Psoas muscle (tissue), 8 donors: ENCODE data around the gene FOXJ3. TPM values are rescaled to one million over a fixed set of nuclear protein-coding genes. Genes with fewer than 3 reads are reported as not detected.

Experiments
- ATAC-seq, 4 donors: fragments of 200-7000 bp; cut with Tn5 transposase; one replicate each; pipeline ENCODE4 v1.9.1; 2020; ENCODE audit warnings: moderate library complexity in 3 of 4, mild to moderate bottlenecking in 2 of 4
- DNase-seq, 2 donors: peaks; one replicate each; pipeline ENCODE4 v3.0.0-alpha.2; 2020
- H3K27ac ChIP-seq: fragments of 200-600 bp; one replicate; pipeline ENCODE4 v1.8.0; 2022
- H3K27me3 ChIP-seq, 3 donors: fragments of 200-600 bp in 1 of 3; one replicate each; pipeline versions ENCODE4 v1.6.1 to v1.8.0; 2013 to 2022; ENCODE audit warnings: low read length in 2 of 3, mild to moderate bottlenecking in 2 of 3, moderate library complexity in 1 of 3; ENCODE audit not compliant: insufficient read depth in 3 of 3
- H3K36me3 ChIP-seq, 2 donors: fragments of 200-600 bp in 1 of 2; one replicate each; pipeline versions ENCODE4 v1.6.1 to v1.8.0; 2013 to 2022; ENCODE audit warnings: low read depth in 1 of 2, mild to moderate bottlenecking in 1 of 2, moderate library complexity in 1 of 2; ENCODE audit not compliant: insufficient read depth in 1 of 2
- H3K4me1 ChIP-seq: fragments of 200-600 bp; one replicate; pipeline ENCODE4 v1.8.0; 2022
- H3K4me3 ChIP-seq: fragments of 200-600 bp; one replicate; pipeline ENCODE4 v1.8.0; 2022; ENCODE audit warnings: mild to moderate bottlenecking
- H3K9me3 ChIP-seq: fragments of 200-600 bp; one replicate; pipeline ENCODE4 v1.8.0; 2022
- WGBS, 3 donors: extraction: QIAGEN DNeasy Blood & Tissue Kit; methylation state at CpG; one replicate each; pipeline versions ENCODE4 v1.1.6 to v1.1.7; 2013; 5-methylcytosine and 5-hydroxymethylcytosine counted together
- intact Hi-C, 2 donors: fragments of 100-400 bp; cut with DNase I; formaldehyde crosslinking; loops; one replicate each; pipeline versions ENCODE4 v1.11.0 to v1.14.2; 2022
- long read RNA-seq, 2 donors: library from polyadenylated mRNA; unstranded; transcript quantifications; one replicate each; pipeline ENCODE4 v2.0.0, GENCODE V29; 2021
- polyA plus RNA-seq, 3 donors: library from polyadenylated mRNA; stranded (reverse); fragments of 200-250 nt; gene quantifications; one replicate each; pipeline ENCODE4 v1.2.3, GENCODE V29; 2013
- total RNA-seq, 4 donors: library from RNA; stranded (reverse); fragmentation: NEBNext Ultra II Directional in 2 of 4; extraction: Animal tissue kit (Norgen Biotek cat#: 25700) in 2 of 4; gene quantifications; one replicate each; pipeline versions ENCODE4 v1.2.1 to v1.2.4, GENCODE V29; 2021 to 2023
- TF ChIP-seq, protein P1 (sequence below): fragments of 200-600 bp; IDR thresholded peaks from one replicate; pipeline ENCODE4 v1.8.0; 2022; ENCODE audit warnings: antibody characterized with exemption
- donor health status: healthy with polysubstance abuse.
- donor health status: DM: no; HTN: no; CAD: no; lungs with moderate emphysema.
- donor health status: Bipolar disorder and iron deficiency.
- donor health status: healthy.
- donor health status: DM: yes; HTN: yes; CAD: no.
- donor health status: DM: no; HTN: no; CAD: no.
- donor health status: DM: no; HTN: no; CAD: no.
- donor health status: DM: yes; HTN: yes; CAD: no.

The FOXJ3 gene
- total RNA-seq (10 to 100 TPM; 47.9 to 53.1 (median 49.1) TPM), polyA plus RNA-seq (10 to 100 TPM; 15.1 to 40.5 (median 22.0) TPM)
- long read RNA-seq, donor 1, full-length matches to known transcripts: 2 of 6 reads
- long read RNA-seq, donor 1, partial matches to known transcripts: 1 of 6 reads
- long read RNA-seq, donor 1, other reads (novel, unspliced or antisense): 3 of 6 reads
- long read RNA-seq, donor 2, full-length matches to known transcripts: 7 of 13 reads
- long read RNA-seq, donor 2, partial matches to known transcripts: 4 of 13 reads
- long read RNA-seq, donor 2, other reads (novel, unspliced or antisense): 2 of 13 reads

DNA sequence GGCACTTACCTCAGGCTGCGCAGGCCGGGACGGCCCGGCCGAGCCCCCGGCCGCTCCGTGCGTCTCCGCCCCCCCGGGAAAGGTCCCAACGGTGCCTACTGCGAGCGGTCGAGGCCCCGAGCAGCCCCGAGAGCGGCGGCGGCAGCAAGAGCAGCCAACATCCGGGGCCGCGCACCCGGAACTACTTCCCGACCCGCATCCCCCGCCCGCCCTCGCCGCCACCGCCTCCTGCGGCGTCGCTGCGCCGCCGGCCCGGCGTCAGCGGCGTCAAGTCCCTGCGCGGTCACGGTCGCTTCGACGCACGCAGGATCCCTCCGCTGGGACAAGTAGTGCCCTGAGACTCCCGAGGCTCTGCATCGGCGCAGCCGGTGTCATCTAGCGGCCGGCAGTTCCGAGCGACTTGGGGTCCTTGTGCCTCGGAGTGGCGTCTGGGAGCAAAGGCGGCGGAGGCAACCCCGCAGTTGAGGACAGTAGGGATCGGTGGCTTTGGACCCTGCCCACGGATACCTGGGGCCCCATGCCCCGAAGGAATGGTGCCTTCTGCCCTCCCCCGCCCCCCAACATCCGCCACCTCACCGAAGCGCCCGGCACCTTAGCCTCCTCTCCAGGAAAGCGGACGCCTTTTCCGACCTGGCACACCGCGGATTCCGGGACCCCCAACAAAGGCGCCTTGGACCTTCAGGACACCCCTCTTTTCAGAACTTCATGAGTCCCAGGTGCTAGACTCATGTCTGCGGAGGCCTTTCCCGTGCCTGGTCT lies at the start of gene FOXJ3:
TSS of gene FOXJ3 (minus strand) at position 186 of the 759 bp plus-strand sequence. CDS start 24,142 bp downstream, outside the sequence.
- no peaks in the 10 kb centered on the region for H3K9me3 ChIP-seq
- H3K27ac ChIP-seq: peak within 1 kb of the TSS; percentile 98
- H3K36me3 ChIP-seq: no peaks in the 10 kb centered on the region
- H3K27me3 ChIP-seq: no peaks in the 10 kb centered on the region
- H3K4me1 ChIP-seq: peaks cover 35% of the 10 kb centered on the region
- WGBS, 3 donors: 0 to 1% (median 0%) methylated on average over 22 to 79 of the region's 79 CpGs
- peak; percentile 93 to 96 (median 94) for ATAC-seq
- TF ChIP-seq, protein P1, sequence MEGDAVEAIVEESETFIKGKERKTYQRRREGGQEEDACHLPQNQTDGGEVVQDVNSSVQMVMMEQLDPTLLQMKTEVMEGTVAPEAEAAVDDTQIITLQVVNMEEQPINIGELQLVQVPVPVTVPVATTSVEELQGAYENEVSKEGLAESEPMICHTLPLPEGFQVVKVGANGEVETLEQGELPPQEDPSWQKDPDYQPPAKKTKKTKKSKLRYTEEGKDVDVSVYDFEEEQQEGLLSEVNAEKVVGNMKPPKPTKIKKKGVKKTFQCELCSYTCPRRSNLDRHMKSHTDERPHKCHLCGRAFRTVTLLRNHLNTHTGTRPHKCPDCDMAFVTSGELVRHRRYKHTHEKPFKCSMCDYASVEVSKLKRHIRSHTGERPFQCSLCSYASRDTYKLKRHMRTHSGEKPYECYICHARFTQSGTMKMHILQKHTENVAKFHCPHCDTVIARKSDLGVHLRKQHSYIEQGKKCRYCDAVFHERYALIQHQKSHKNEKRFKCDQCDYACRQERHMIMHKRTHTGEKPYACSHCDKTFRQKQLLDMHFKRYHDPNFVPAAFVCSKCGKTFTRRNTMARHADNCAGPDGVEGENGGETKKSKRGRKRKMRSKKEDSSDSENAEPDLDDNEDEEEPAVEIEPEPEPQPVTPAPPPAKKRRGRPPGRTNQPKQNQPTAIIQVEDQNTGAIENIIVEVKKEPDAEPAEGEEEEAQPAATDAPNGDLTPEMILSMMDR: no peak
- intact Hi-C loops: loop anchor here (2.0 to 10.0 kb wide), 3 partner anchors 122 to 163 kb away; partner anchors contain the start of genes PPCS (in 1 of the 2) and ZMYND12 (in 1 of the 2)
- peak within 1 kb of the TSS; percentile 97 for H3K4me3 ChIP-seq
- peak; percentile 94 to 97 for DNase-seq

DNA sequence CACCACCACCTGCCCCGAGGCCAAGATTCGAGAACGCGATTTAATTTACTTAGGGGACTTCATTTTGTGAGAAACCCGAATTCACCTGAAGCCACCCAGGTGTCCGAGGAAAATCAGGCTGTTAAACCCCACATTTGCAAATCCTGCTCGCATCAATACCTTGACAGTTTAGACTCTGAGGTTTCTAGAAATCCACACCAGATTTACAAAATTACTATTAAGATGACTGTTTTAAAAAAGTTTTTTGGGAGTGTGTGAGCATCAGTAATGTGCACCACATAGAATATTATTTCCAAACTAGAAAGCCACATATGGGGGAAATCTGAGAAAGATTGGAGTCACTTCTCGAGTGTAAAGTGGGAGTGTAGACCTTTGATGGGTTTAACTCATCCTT lies 46.2 kb upstream of the FOXJ3 start:
- no peak overlapping the region for H3K27ac ChIP-seq
- intact Hi-C loops: no loop called here
- WGBS, 3 donors: 13 to 16% (median 14%) methylated on average over 8 of the region's 8 CpGs
- no peaks in the 10 kb centered on the region for H3K4me1 ChIP-seq
- H3K4me3 ChIP-seq: peak overlapping the region; percentile 71
- no peaks in the 10 kb centered on the region for H3K36me3 ChIP-seq
- no peaks in the 10 kb centered on the region for H3K9me3 ChIP-seq
- ATAC-seq (no peak), DNase-seq (no peak)
- TF ChIP-seq, protein P1: no peak
- peaks cover 0 to 31% (median 6%) of the 10 kb centered on the region in 3 donors for H3K27me3 ChIP-seq

DNA sequence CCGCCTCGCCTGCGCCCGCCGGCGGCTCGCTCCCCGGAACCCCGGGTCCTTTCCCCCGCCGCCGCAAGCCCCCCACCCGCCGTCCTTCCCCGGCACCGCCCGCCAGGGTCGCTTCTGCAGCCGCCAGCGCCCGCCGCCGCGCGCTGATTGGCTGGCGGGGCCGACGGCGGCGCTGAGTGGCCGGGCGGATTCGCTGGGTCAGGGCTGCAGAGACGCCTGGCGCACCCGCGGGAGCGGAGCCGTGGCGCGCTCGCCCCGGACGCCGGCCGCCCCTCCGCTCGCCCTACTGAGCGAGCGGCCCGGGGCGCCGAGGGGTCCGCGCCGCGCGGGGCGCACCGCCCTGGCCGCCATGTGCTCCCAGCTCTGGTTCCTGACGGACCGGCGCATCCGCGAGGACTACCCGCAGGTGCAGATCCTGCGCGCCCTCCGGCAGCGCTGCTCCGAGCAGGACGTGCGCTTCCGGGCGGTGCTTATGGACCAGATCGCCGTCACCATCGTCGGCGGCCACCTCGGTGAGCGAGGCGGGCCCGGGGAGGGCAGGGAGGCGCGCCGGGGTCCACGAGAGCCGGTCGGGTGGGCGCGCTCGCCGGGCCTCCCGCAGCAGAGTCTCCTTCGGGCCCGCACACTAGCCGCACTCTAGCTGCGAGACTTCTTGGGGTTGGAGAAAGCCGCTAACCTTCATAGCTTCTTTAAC lies 45.7 kb upstream of the FOXJ3 start, which contains the start of gene RIMKLA:
TSS of gene RIMKLA (plus strand) at position 207 of the 694 bp plus-strand sequence. CDS start at position 350, 143 bp downstream.
- intact Hi-C loops: no loop called here
- Histone ChIP-seq H3K27ac (no peak within 1 kb of the TSS), H3K4me3 (peak within 1 kb of the TSS; percentile 71), H3K36me3 (no peaks in the 10 kb centered on the region), H3K27me3 (peaks cover 0 to 31% (median 6%) of the 10 kb centered on the region in 3 donors), H3K4me1 (no peaks in the 10 kb centered on the region), H3K9me3 (no peaks in the 10 kb centered on the region)
- TF ChIP-seq, protein P1: no peak
- 0% methylated on average over 66 to 101 of the region's 101 CpGs for WGBS, 3 donors
- ATAC-seq (peak; percentile 93 to 98 (median 95)), DNase-seq (peak; percentile 57 to 73)

DNA sequence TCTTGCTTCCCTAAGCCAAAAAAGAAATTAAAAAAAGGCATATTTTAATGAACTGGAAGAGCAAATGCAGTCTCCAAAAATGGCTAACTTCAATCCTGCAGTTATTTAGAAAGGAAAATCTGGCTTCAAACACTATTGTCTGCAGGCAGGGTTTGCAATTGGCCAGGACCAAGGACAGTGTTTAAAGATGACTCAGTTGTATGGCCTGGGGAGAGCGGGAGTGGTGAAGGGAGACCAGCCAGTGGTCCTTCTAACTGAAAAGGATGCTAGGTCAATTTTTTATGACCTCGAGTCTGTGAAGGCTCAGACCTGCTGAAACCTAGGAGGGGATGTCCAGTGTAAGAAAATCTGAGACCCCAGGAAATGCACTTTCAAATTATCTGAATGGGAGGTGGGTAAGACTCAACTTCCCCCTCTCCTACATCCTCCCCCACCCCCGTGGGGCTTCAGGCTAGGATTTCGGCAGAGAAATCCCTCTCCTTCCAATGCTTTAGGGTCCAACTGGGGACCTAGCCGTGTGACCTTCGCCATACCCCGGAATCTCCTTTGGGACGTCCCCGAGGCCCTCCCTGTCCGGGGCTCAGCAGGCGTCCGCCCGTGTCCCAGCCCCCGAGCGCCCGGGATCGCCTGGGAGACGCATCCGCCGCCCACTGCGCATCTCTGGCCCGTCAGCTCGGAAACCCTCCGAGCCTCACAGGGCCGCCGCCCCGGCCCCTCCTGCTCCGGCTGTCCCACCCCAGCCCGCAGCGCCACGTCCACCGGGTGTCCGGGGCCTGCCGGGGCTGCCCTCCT lies 45.0 kb upstream of the FOXJ3 start:
- no peaks in the 10 kb centered on the region for H3K4me1 ChIP-seq
- no peaks in the 10 kb centered on the region for H3K36me3 ChIP-seq
- H3K27me3 ChIP-seq: peaks cover 0 to 31% (median 6%) of the 10 kb centered on the region in 3 donors
- ATAC-seq: peak; percentile 39 to 79 (median 62)
- TF ChIP-seq, protein P1: no peak
- H3K9me3 ChIP-seq: no peaks in the 10 kb centered on the region
- H3K4me3 ChIP-seq: peak overlapping the region; percentile 71
- no peak for DNase-seq
- H3K27ac ChIP-seq: no peak overlapping the region
- 1 to 2% (median 2%) methylated on average over 24 to 34 of the region's 34 CpGs for WGBS, 3 donors
- intact Hi-C loops: loop anchor here in 1 of 2 donors (10.0 kb wide), 1 partner anchor 815 kb away; no protein-coding TSS in a partner anchor
